HG03108 (cell line): Measurements from ENCODE around the gene ZNF414.

Experiments used
- ATAC-seq: cut with Tn5 transposase; IDR thresholded peaks from one replicate; pipeline ENCODE4 v1.9.1; 2021; ENCODE audit warnings: moderate library complexity; ENCODE audit not compliant: unreplicated experiment

The ZNF414 gene

GRCh38 chr19:8468761-8469373, 45.1 kb downstream of the ZNF414 start:
- ATAC-seq, result no peak

- no peak for ATAC-seq
These were observed 45.8 kb downstream of the ZNF414 start for GRCh38 chr19:8468124-8468523.

- ATAC-seq, result no peak
These were observed 47.9 kb downstream of the ZNF414 start for GRCh38 chr19:8466018-8466417.

GRCh38 chr19:8463365-8463764, 50.6 kb downstream of the ZNF414 start:
- ATAC-seq, result no peak

- no peak for ATAC-seq
These were observed 51.4 kb downstream of the ZNF414 start for GRCh38 chr19:8462571-8462970.

- no peak for ATAC-seq
These were observed 52.1 kb downstream of the ZNF414 start for GRCh38 chr19:8461891-8462290.

- no peak for ATAC-seq
These were observed 52.6 kb downstream of the ZNF414 start for GRCh38 chr19:8461376-8461775.

- ATAC-seq, result no peak
These were observed 53.3 kb downstream of the ZNF414 start for GRCh38 chr19:8460516-8461298.
